Measurements from ENCODE around the gene HTT-AS. TPM values are rescaled to one million over a fixed set of nuclear protein-coding genes. Genes with fewer than 3 reads are reported as not detected.

HTT-AS gene
- total and polyA plus RNA-seq, 2 of the 8 experiments (the other 6 are each of a cell fraction or from before 2014, with no cell fraction given), result not detected

GRCh38 chr4:3082925-3083515, 8.7 kb upstream of the HTT-AS start:
- H2BK12ac ChIP-seq (ENCODE audit: low read depth, low read length), result no peak overlapping the region
- H3K18ac ChIP-seq (ENCODE audit: extremely low read depth, low read length), result no peak overlapping the region
- H3K79me1 ChIP-seq (ENCODE audit: low read depth, low read length), result peaks cover 14% of the 10 kb centered on the region
- H4K20me1 ChIP-seq (replicated peaks in 1 of 2; ENCODE audit: control insufficient read depth in 1 of 2, insufficient read depth in 2 of 2, low read length in 2 of 2), result peaks cover 7 to 12% of the 10 kb centered on the region in 2 experiments
- H3K27me3 ChIP-seq (replicated peaks in 1 of 4; ENCODE audit: control insufficient read depth in 3 of 4, extremely low read depth in 1 of 4, insufficient read depth in 3 of 4, low read length in 3 of 4), result no peaks in the 10 kb centered on the region
- no peak overlapping the region for H2BK20ac ChIP-seq (ENCODE audit: low read length)
- no peaks in the 10 kb centered on the region; the same call in 1 of the 2 replicates for H3K23me2 ChIP-seq (ENCODE audit: low read depth, low read length)
- no peak overlapping the region for H2AK5ac ChIP-seq (ENCODE audit: low read depth, low read length)
- H2BK15ac ChIP-seq (ENCODE audit: low read length), result no peak overlapping the region
- no peak overlapping the region for H3K27ac ChIP-seq (ENCODE audit: low read depth, low read length)
- no peak for TF ChIP-seq NRF1 (IDR thresholded peaks at IDR 0.05; ENCODE audit: low read depth, low read length)
- no peak for TF ChIP-seq POU5F1 (IDR thresholded peaks at IDR 0.05; ENCODE audit: low read depth, low read length)
- TF ChIP-seq HDAC6 (IDR thresholded peaks at IDR 0.05; ENCODE audit: low read depth, low read length), result no peak
- TF ChIP-seq BRCA1 (IDR thresholded peaks at IDR 0.05; ENCODE audit: low read depth, low read length), result no peak
- no peak for TF ChIP-seq TAF7 (optimal IDR thresholded peaks at IDR 0.05; ENCODE audit: borderline replicate concordance, low read depth, low read length)
- TF ChIP-seq MAFK (IDR thresholded peaks at IDR 0.05; ENCODE audit: low read depth, low read length), result no peak
- H2AFZ ChIP-seq (ENCODE audit: low read length), result no peak overlapping the region
- peaks cover 16 to 88% of the 10 kb centered on the region in 2 experiments for H3K79me2 ChIP-seq (ENCODE audit: control insufficient read depth in 1 of 2, insufficient read depth in 2 of 2, low read length in 2 of 2)
- no peak overlapping the region for H3K9ac ChIP-seq (replicated peaks in 1 of 4; ENCODE audit: extremely low read depth in 1 of 4, low read depth in 3 of 4, low read length in 3 of 4)
- no peak for FAIRE-seq
- no peak overlapping the region for H4K91ac ChIP-seq (replicated peaks; ENCODE audit: insufficient read length, low read length)
- no peak overlapping the region for H3K4me3 ChIP-seq (ENCODE audit: extremely low read depth in 1 of 4, insufficient read depth in 2 of 4, low read depth in 3 of 4, low read length in 4 of 4)
- WGBS, 2 experiments (ENCODE audit: extremely low coverage in 1 of 2, insufficient coverage in 1 of 2, insufficient read length in 1 of 2, insufficient replicate concordance in 2 of 2, low coverage in 1 of 2, low lambda C conversion rate in 2 of 2, missing lambda C conversion rate in 1 of 2), result 92% methylated on average over 6 of the region's 6 CpGs; no CpG with 5 or more reads in 1 of the 2 experiments
- POLR2A ChIA-PET (ENCODE audit: partially characterized antibody), result interaction anchor here (1.5 kb wide), 1 partner anchor 9 kb away, joined by 4 read pairs; the partner anchor contains the start of genes HTT and HTT-AS
- no peaks in the 10 kb centered on the region for H3K4me1 ChIP-seq (replicated peaks in 1 of 4; ENCODE audit: control insufficient read depth in 3 of 4, insufficient read depth in 4 of 4, low read length in 3 of 4)
- no peak overlapping the region for H3K4me2 ChIP-seq (ENCODE audit: insufficient read depth in 1 of 2, low read depth in 2 of 2, low read length in 2 of 2)
- CTCF ChIA-PET (ENCODE audit: partially characterized antibody), result interaction anchor here (0.8 to 1.0 kb wide), 2 partner anchors 12 to 120 kb away, joined by 3 read pairs; no protein-coding TSS in a partner anchor
- no peak overlapping the region for H3K23ac ChIP-seq (ENCODE audit: insufficient read length)
- H2BK5ac ChIP-seq (ENCODE audit: low read depth, low read length), result no peak overlapping the region
- H3K4ac ChIP-seq (replicated peaks; ENCODE audit: insufficient read length, low read depth, low read length), result no peak overlapping the region
- H3K14ac ChIP-seq (ENCODE audit: insufficient read length), result no peak overlapping the region
- H2BK120ac ChIP-seq (replicated peaks; ENCODE audit: low read depth, low read length), result no peak overlapping the region
- H4K8ac ChIP-seq (ENCODE audit: extremely low read depth, insufficient read depth, low read length), result no peak overlapping the region
- peaks cover 0 to 6% (median 2%) of the 10 kb centered on the region in 4 experiments; a peak in 3 of 8 replicates for H3K36me3 ChIP-seq (ENCODE audit: control insufficient read depth in 2 of 4, insufficient read depth in 4 of 4, low read length in 3 of 4)
- H4K5ac ChIP-seq (ENCODE audit: insufficient read length, low read depth, low read length), result no peak overlapping the region
- DNase-seq (ENCODE audit: low read depth in 1 of 2, low spot score in 2 of 2), result no peak
- H3K56ac ChIP-seq (replicated peaks; ENCODE audit: insufficient read length, low read depth, low read length), result no peak overlapping the region
- no peaks in the 10 kb centered on the region for H3K9me3 ChIP-seq (ENCODE audit: insufficient read depth in 2 of 2, low read depth in 1 of 2, low read length in 1 of 2)
